ENCODE data around the gene SYNE1.
A peak's percentile ranks its signal among the peaks of the same experiment; 100 is the strongest.
"Not testable (repeated sequence)": the region's sequence is repeated elsewhere in the genome, so short reads cannot be mapped to it uniquely, and the experiment has no call there.

The SYNE1 gene

GRCh38 chr6:152351742-152352141 is 285.4 kb downstream of the SYNE1 start:
- Mint-ChIP-seq H3K9me3 (no peaks in the 10 kb centered on the region), H3K4me3 (no peak overlapping the region), H3K36me3 (no peaks in the 10 kb centered on the region), H3K27ac (no peak overlapping the region), H3K27me3 (no peaks in the 10 kb centered on the region), H3K4me1 (no peaks in the 10 kb centered on the region)
- CTCF ChIA-PET, result interaction anchor here (1.8 kb wide), 1 partner anchor 13 kb away, joined by 8 read pairs; no protein-coding TSS in a partner anchor
- DNase-seq, result no peak

- CTCF ChIA-PET, result interaction anchor here (1.2 to 1.8 kb wide), 3 partner anchors 8 to 226 kb away, joined by 3 to 8 read pairs (median 4); no protein-coding TSS in a partner anchor
- peaks cover 3% of the 10 kb centered on the region for H3K27me3 Mint-ChIP-seq
- no peaks in the 10 kb centered on the region for H3K4me1 Mint-ChIP-seq
- DNase-seq, result no peak
- H3K27ac Mint-ChIP-seq, result no peak overlapping the region
- no peaks in the 10 kb centered on the region for H3K36me3 Mint-ChIP-seq
- H3K9me3 Mint-ChIP-seq, result no peaks in the 10 kb centered on the region
- no peak overlapping the region for H3K4me3 Mint-ChIP-seq
Measured at GRCh38 chr6:152351110-152351509, 286.1 kb downstream of the SYNE1 start.

- H3K4me3 Mint-ChIP-seq, result no peak overlapping the region
- DNase-seq, result no peak
- H3K9me3 Mint-ChIP-seq, result no peaks in the 10 kb centered on the region
- CTCF ChIA-PET, result interaction anchor here (1.5 kb wide), 1 partner anchor 9 kb away, joined by 3 read pairs; no protein-coding TSS in a partner anchor
- H3K4me1 Mint-ChIP-seq, result no peaks in the 10 kb centered on the region
- no peak overlapping the region for H3K27ac Mint-ChIP-seq
- peaks cover 10% of the 10 kb centered on the region for H3K27me3 Mint-ChIP-seq
- no peaks in the 10 kb centered on the region for H3K36me3 Mint-ChIP-seq
Measured at GRCh38 chr6:152348116-152348515, 289.0 kb downstream of the SYNE1 start.

- Mint-ChIP-seq H3K36me3 (no peaks in the 10 kb centered on the region), H3K27ac (no peak overlapping the region), H3K9me3 (no peaks in the 10 kb centered on the region), H3K4me1 (peaks cover 2% of the 10 kb centered on the region), H3K27me3 (peaks cover 29% of the 10 kb centered on the region), H3K4me3 (no peak overlapping the region)
- DNase-seq, result no peak
- CTCF ChIA-PET, result no interaction called here
Measured at GRCh38 chr6:152343735-152344360, 293.3 kb downstream of the SYNE1 start.

- CTCF ChIA-PET, result interaction anchor here (0.6 kb wide), 1 partner anchor 176 kb away, joined by 4 read pairs; no protein-coding TSS in a partner anchor
- H3K9me3 Mint-ChIP-seq, result no peaks in the 10 kb centered on the region
- H3K27me3 Mint-ChIP-seq, result peaks cover 35% of the 10 kb centered on the region
- H3K4me3 Mint-ChIP-seq, result no peak overlapping the region
- no peak overlapping the region for H3K27ac Mint-ChIP-seq
- no peak for DNase-seq
- H3K36me3 Mint-ChIP-seq, result no peaks in the 10 kb centered on the region
- H3K4me1 Mint-ChIP-seq, result peaks cover 2% of the 10 kb centered on the region
Measured at GRCh38 chr6:152341596-152341995, 295.6 kb downstream of the SYNE1 start.

GRCh38 chr6:152338335-152339125 is 298.6 kb downstream of the SYNE1 start:
- CTCF ChIA-PET, result interaction anchor here (0.6 to 2.6 kb wide), 26 partner anchors 9 to 662 kb away, joined by 3 to 22 read pairs (median 4); partner anchors contain the start of gene ESR1
- H3K9me3 Mint-ChIP-seq, result no peaks in the 10 kb centered on the region
- H3K4me3 Mint-ChIP-seq, result no peak overlapping the region
- peaks cover 29% of the 10 kb centered on the region for H3K27me3 Mint-ChIP-seq
- H3K4me1 Mint-ChIP-seq, result peaks cover 2% of the 10 kb centered on the region
- no peaks in the 10 kb centered on the region for H3K36me3 Mint-ChIP-seq
- DNase-seq, result peak; percentile 67
- H3K27ac Mint-ChIP-seq, result no peak overlapping the region

GRCh38 chr6:152334555-152334954 is 302.6 kb downstream of the SYNE1 start:
- DNase-seq, result no peak
- H3K36me3 Mint-ChIP-seq, result no peaks in the 10 kb centered on the region
- H3K27me3 Mint-ChIP-seq, result peaks cover 17% of the 10 kb centered on the region
- no peaks in the 10 kb centered on the region for H3K9me3 Mint-ChIP-seq
- no peaks in the 10 kb centered on the region for H3K4me1 Mint-ChIP-seq
- CTCF ChIA-PET, result no interaction called here
- no peak overlapping the region for H3K4me3 Mint-ChIP-seq
- no peak overlapping the region for H3K27ac Mint-ChIP-seq

GRCh38 chr6:152330961-152331360 is 306.2 kb downstream of the SYNE1 start:
- no peaks in the 10 kb centered on the region for H3K9me3 Mint-ChIP-seq
- H3K4me1 Mint-ChIP-seq, result no peaks in the 10 kb centered on the region
- no peak for DNase-seq
- H3K4me3 Mint-ChIP-seq, result no peak overlapping the region
- H3K36me3 Mint-ChIP-seq, result no peaks in the 10 kb centered on the region
- H3K27me3 Mint-ChIP-seq, result peaks cover 13% of the 10 kb centered on the region
- CTCF ChIA-PET, result interaction anchor here (2.5 kb wide), 1 partner anchor 8 kb away, joined by 7 read pairs; no protein-coding TSS in a partner anchor
- no peak overlapping the region for H3K27ac Mint-ChIP-seq

- Mint-ChIP-seq H3K36me3 (no peaks in the 10 kb centered on the region), H3K27me3 (peaks cover 17% of the 10 kb centered on the region), H3K4me3 (no peak overlapping the region), H3K9me3 (no peaks in the 10 kb centered on the region), H3K4me1 (no peaks in the 10 kb centered on the region), H3K27ac (no peak overlapping the region)
- no peak for DNase-seq
- CTCF ChIA-PET, result interaction anchor here (2.5 kb wide), 1 partner anchor 9 kb away, joined by 7 read pairs; no protein-coding TSS in a partner anchor
Measured at GRCh38 chr6:152329638-152330448, 307.3 kb downstream of the SYNE1 start.

- not testable (repeated sequence) for H3K9me3 Mint-ChIP-seq, H3K4me3 Mint-ChIP-seq, H3K36me3 Mint-ChIP-seq, DNase-seq, H3K4me1 Mint-ChIP-seq, H3K27ac Mint-ChIP-seq
- CTCF ChIA-PET, result interaction anchor here (1.0 kb wide), 1 partner anchor 10 kb away, joined by 3 read pairs; no protein-coding TSS in a partner anchor
- peaks cover 22% of the 10 kb centered on the region for H3K27me3 Mint-ChIP-seq
Measured at GRCh38 chr6:152328200-152328599, 309.0 kb downstream of the SYNE1 start.

- DNase-seq, result no peak
- no peaks in the 10 kb centered on the region for H3K9me3 Mint-ChIP-seq
- H3K36me3 Mint-ChIP-seq, result no peaks in the 10 kb centered on the region
- H3K27ac Mint-ChIP-seq, result no peak overlapping the region
- H3K4me1 Mint-ChIP-seq, result no peaks in the 10 kb centered on the region
- no peak overlapping the region for H3K4me3 Mint-ChIP-seq
- peaks cover 28% of the 10 kb centered on the region for H3K27me3 Mint-ChIP-seq
- CTCF ChIA-PET, result interaction anchor here (1.6 kb wide), 1 partner anchor 34 kb away, joined by 5 read pairs; no protein-coding TSS in a partner anchor
Measured at GRCh38 chr6:152323376-152323775, 313.8 kb downstream of the SYNE1 start.

- Mint-ChIP-seq H3K4me1 (peaks cover 6% of the 10 kb centered on the region), H3K27ac (no peak overlapping the region), H3K4me3 (no peak overlapping the region), H3K9me3 (no peaks in the 10 kb centered on the region), H3K36me3 (no peaks in the 10 kb centered on the region), H3K27me3 (peaks cover 37% of the 10 kb centered on the region)
- no peak for DNase-seq
- CTCF ChIA-PET, result no interaction called here
Measured at GRCh38 chr6:152318278-152318677, 318.9 kb downstream of the SYNE1 start.

- H3K36me3 Mint-ChIP-seq, result no peaks in the 10 kb centered on the region
- H3K27ac Mint-ChIP-seq, result no peak overlapping the region
- no peak overlapping the region for H3K4me3 Mint-ChIP-seq
- DNase-seq, result no peak
- H3K27me3 Mint-ChIP-seq, result peaks cover 31% of the 10 kb centered on the region
- H3K4me1 Mint-ChIP-seq, result peaks cover 7% of the 10 kb centered on the region
- no peaks in the 10 kb centered on the region for H3K9me3 Mint-ChIP-seq
- CTCF ChIA-PET, result interaction anchor here (2.2 kb wide), 1 partner anchor 22 kb away, joined by 8 read pairs; no protein-coding TSS in a partner anchor
Measured at GRCh38 chr6:152316024-152316423, 321.1 kb downstream of the SYNE1 start.

GRCh38 chr6:152314483-152314832 is 322.7 kb downstream of the SYNE1 start:
- Mint-ChIP-seq H3K9me3 (no peaks in the 10 kb centered on the region), H3K4me1 (peaks cover 19% of the 10 kb centered on the region), H3K36me3 (no peaks in the 10 kb centered on the region), H3K27me3 (peaks cover 31% of the 10 kb centered on the region), H3K27ac (no peak overlapping the region), H3K4me3 (no peak overlapping the region)
- CTCF ChIA-PET, result interaction anchor here (1.1 kb wide), 1 partner anchor 24 kb away, joined by 3 read pairs; no protein-coding TSS in a partner anchor
- DNase-seq, result no peak
